ENCODE data around the gene MATN3. TPM values are rescaled to one million over a fixed set of nuclear protein-coding genes. Genes with fewer than 3 reads are reported as not detected.

Gene MATN3
- total RNA-seq, 1 donor from 2014 or later: 0.26 TPM

- no peak for FAIRE-seq
- TF ChIP-seq, protein P1, sequence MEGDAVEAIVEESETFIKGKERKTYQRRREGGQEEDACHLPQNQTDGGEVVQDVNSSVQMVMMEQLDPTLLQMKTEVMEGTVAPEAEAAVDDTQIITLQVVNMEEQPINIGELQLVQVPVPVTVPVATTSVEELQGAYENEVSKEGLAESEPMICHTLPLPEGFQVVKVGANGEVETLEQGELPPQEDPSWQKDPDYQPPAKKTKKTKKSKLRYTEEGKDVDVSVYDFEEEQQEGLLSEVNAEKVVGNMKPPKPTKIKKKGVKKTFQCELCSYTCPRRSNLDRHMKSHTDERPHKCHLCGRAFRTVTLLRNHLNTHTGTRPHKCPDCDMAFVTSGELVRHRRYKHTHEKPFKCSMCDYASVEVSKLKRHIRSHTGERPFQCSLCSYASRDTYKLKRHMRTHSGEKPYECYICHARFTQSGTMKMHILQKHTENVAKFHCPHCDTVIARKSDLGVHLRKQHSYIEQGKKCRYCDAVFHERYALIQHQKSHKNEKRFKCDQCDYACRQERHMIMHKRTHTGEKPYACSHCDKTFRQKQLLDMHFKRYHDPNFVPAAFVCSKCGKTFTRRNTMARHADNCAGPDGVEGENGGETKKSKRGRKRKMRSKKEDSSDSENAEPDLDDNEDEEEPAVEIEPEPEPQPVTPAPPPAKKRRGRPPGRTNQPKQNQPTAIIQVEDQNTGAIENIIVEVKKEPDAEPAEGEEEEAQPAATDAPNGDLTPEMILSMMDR (IDR thresholded peaks at IDR 0.05; ENCODE audit: insufficient read depth, low read length, severe bottlenecking): no peak
These were observed 30.2 kb downstream of the MATN3 start for GRCh38 chr2:19982268-19982667.

GRCh38 chr2:19979932-19980331 lies 32.5 kb downstream of the MATN3 start:
- Histone ChIP-seq H3K36me3 (ENCODE audit: control insufficient read depth, insufficient read depth, low read length) (no peaks in the 10 kb centered on the region), H3K4me3 (ENCODE audit: low read depth, low read length) (no peak overlapping the region), H3K27me3 (ENCODE audit: control insufficient read depth, insufficient read depth, low read length) (no peaks in the 10 kb centered on the region)
- FAIRE-seq: no peak
- TF ChIP-seq, protein P1 (IDR thresholded peaks at IDR 0.05; ENCODE audit: insufficient read depth, low read length, severe bottlenecking): no peak
- no peak for DNase-seq (ENCODE audit: low read depth)

More at GRCh38 chr2:19982268-19982667, 30.2 kb downstream of the MATN3 start:
- H3K4me3 ChIP-seq (ENCODE audit: low read depth, low read length): no peak overlapping the region
- no peak for DNase-seq (ENCODE audit: low read depth)
- H3K36me3 ChIP-seq (ENCODE audit: control insufficient read depth, insufficient read depth, low read length): peaks cover 3% of the 10 kb centered on the region
- no peaks in the 10 kb centered on the region for H3K27me3 ChIP-seq (ENCODE audit: control insufficient read depth, insufficient read depth, low read length)

DNA sequence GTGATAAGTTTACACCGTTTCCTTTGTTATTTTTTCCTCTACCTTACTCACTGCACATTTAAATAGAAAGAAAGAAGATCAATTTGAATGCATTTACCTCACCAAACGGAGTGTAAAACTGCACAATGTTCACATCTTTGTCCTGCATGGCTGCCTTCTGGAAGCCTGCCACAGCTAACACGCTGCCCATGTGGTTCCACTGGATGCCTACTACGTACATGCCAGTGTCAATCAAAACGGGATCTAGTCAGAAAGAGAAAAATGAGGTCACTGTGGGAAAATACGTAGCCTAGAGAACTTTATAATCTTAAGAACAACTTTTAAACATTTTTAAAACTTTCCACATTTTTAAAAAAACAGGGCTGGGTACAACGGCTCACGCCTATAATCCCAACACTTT lies 39.0 kb downstream of the MATN3 start:
- H3K36me3 ChIP-seq (ENCODE audit: control insufficient read depth, insufficient read depth, low read length): peaks cover 1% of the 10 kb centered on the region
- TF ChIP-seq, protein P1 (IDR thresholded peaks at IDR 0.05; ENCODE audit: insufficient read depth, low read length, severe bottlenecking): no peak

GRCh38 chr2:19971691-19972090 lies 40.8 kb downstream of the MATN3 start:
- no peak for DNase-seq (ENCODE audit: low read depth)
- no peak for FAIRE-seq
- peaks cover 2% of the 10 kb centered on the region for H3K36me3 ChIP-seq (ENCODE audit: control insufficient read depth, insufficient read depth, low read length)
- no peaks in the 10 kb centered on the region for H3K27me3 ChIP-seq (ENCODE audit: control insufficient read depth, insufficient read depth, low read length)
- TF ChIP-seq, protein P1 (IDR thresholded peaks at IDR 0.05; ENCODE audit: insufficient read depth, low read length, severe bottlenecking): no peak
- H3K4me3 ChIP-seq (ENCODE audit: low read depth, low read length): no peak overlapping the region

More for the DNA sequence above, 39.0 kb downstream of the MATN3 start:
- FAIRE-seq: no peak
- Histone ChIP-seq H3K4me3 (ENCODE audit: low read depth, low read length) (no peak overlapping the region), H3K27me3 (ENCODE audit: control insufficient read depth, insufficient read depth, low read length) (no peaks in the 10 kb centered on the region)
- DNase-seq (ENCODE audit: low read depth): no peak

DNA sequence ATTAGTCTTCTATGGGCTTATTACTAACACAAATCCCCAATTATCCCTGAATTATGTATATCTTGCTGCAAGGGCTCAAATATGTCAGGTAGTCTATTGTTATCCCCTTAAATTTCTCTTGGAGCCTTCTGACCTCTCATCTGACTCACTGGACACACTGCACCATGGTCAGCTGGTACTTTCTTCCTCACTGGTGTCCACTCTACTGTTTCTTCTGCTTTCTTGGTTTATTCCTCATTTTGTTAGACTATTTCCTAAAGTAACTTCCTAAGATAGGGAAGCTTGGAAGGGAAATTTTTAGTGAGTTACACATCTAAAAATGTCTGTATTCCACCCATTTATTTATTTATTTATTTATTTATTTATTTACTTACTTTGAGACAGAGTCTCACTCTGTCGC lies 49.1 kb downstream of the MATN3 start:
- Histone ChIP-seq H3K4me3 (ENCODE audit: low read depth, low read length) (no peak overlapping the region), H3K36me3 (ENCODE audit: control insufficient read depth, insufficient read depth, low read length) (peaks cover 1% of the 10 kb centered on the region), H3K27me3 (ENCODE audit: control insufficient read depth, insufficient read depth, low read length) (no peaks in the 10 kb centered on the region)
- FAIRE-seq: no peak
- TF ChIP-seq, protein P1 (IDR thresholded peaks at IDR 0.05; ENCODE audit: insufficient read depth, low read length, severe bottlenecking): no peak
- no peak for DNase-seq (ENCODE audit: low read depth)
